CD4-positive, alpha-beta T cell treated with Interleukin-10 for 1 hour (primary cell): Measurements from ENCODE around the gene TRMT10B.
"Not testable (repeated sequence)": the region's sequence is repeated elsewhere in the genome, so short reads cannot be mapped to it uniquely, and the experiment has no call there.

ENCODE experiments used
- DNase-seq: peaks from one replicate; pipeline ENCODE4 v3.0.0-alpha.2; 2020

TRMT10B gene

DNA sequence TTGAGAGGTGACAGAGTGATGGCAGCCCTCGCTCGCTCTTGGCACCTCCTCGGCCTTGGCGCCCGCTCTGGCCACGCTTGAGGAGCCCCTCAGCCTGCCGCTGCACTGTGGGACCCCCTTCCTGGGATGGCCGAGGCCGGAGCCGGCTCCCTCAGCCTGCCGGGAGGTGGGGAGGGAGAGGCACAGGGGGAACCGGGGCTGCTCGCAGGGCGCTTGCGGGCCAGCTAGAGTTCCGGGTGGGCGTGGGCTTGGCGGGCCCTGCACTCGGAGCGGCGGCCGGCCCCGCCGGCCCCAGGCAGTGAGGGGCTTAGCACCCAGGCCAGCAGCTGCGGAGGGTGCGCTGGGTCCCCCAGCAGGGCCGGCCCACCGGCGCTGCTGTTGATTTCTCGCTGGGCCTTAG, 1.9 kb upstream of the TRMT10B start:
- DNase-seq, result not testable (repeated sequence)

DNA sequence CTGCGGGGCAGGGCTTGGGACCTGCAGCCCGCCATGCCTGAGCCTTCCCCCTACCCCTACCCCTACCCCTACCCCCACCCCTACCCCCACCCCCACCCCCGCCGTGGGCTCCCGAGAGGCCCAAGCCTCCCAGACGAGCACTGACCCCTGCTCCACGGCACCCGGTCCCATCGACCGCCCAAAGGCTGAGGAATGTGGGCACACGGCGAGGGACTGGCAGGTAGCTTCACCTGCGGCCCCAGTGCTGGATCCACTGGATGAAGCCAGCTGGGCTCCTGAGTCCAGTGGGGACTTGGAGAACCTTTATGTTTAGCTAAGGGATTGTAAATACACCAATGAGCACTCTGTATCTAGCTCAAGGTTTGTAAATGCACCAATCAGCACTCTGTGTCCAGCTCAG, 1.5 kb upstream of the TRMT10B start:
- DNase-seq, result not testable (repeated sequence)

- DNase-seq, result peak; percentile 15
Measured at GRCh38 chr9:37752642-37753488, 740 bp upstream of the TRMT10B start.

- no peak for DNase-seq
Measured at GRCh38 chr9:37758747-37759146, 5.1 kb downstream of the TRMT10B start.

- DNase-seq, result no peak
Measured at GRCh38 chr9:37760416-37761161, 7.0 kb downstream of the TRMT10B start.

DNA sequence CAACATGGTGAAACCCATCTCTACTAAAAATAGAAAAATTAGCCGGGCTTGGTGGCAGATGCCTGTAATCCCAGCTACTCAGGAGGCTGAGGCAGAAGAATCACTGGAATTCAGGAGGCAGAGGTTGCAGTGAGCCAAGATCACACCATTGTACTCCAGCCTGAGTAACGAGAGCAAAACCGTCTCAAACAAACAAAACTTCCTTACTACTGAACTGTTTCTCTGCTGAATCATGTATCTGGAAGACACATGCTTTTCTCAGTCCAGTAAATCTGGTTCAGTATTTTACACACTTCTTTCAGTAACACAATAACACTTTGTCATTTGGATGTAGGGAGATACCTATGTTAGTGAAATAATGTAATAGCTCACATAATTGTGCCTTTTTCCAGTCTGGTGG, 7.9 kb downstream of the TRMT10B start:
- DNase-seq, result no peak

DNA sequence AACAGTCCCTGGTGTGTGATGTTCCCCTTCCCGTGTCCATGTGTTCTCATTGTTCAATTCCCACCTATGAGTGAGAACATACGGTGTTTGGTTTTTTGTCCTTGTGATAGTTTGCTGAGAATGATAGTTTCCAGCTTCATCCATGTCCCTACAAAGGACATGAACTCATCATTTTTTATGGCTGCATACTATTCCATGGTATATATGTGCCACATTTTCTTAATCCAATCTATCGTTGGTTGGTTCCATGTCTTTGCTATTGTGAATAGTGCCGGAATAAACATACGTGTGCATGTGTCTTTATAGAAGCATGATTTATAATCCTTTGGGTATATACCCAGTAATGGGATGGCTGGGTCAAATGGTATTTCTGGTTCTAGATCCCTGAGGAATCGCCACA, 11.7 kb downstream of the TRMT10B start:
- DNase-seq, result not testable (repeated sequence)

GRCh38 chr9:37769306-37769705, 15.7 kb downstream of the TRMT10B start:
- no peak for DNase-seq

GRCh38 chr9:37769995-37770394, 16.4 kb downstream of the TRMT10B start:
- DNase-seq, result no peak

GRCh38 chr9:37775216-37775919, 21.8 kb downstream of the TRMT10B start:
- DNase-seq, result no peak

DNA sequence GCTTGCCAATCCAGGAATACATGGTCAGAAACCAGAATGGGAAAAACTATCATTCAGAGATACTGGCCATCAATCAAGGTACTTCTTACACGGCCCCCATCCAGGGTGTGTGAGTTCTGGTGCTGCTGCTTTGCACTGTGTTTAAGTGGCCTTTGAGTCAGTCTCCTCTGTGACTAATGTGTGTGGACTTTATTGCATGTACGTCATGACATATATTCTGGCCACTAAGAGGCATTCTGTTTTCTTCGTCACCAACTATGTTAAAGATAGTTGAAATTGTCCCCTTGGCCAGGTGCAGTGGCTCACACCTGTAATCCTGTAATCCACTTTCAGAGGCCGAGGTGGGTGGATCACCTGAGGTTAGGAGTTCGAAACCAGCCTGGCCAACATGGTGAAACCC, 22.7 kb downstream of the TRMT10B start:
- DNase-seq, result no peak

DNA sequence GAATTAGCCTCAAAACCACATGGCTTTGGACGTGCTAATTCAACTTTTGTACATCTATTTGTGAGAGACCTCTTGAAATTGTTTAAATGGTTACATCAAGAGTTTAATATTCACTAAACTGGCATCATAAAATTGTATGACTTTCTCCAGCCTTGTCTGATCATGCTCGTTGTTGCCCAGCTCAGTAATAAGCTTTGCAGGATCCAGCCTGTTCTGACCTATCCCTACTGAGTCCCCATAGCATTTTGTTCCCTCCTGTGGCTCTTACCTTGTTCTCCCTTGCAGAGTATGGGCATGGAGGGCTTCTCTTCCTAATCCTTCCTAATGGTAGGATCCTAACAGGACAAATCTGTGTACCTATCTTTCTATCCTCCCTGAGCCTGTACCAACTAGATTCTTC, 24.9 kb downstream of the TRMT10B start:
- DNase-seq, result no peak

DNA sequence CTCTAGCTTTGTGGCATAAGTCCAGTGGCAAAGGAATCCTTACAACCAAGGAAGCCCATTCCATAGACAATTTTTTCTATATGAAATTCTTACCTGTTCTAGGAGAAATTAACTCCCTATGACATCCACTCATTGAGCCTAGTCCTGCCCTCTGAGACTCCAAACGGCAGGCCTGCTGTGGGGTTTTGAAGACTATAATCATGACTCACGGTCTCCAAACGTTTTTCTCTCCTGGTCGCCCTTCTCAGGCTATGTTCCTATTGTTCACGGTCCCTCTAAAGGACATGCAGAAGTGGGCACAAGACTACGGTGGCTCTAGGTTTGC, 30.6 kb downstream of the TRMT10B start:
- DNase-seq, result no peak

DNA sequence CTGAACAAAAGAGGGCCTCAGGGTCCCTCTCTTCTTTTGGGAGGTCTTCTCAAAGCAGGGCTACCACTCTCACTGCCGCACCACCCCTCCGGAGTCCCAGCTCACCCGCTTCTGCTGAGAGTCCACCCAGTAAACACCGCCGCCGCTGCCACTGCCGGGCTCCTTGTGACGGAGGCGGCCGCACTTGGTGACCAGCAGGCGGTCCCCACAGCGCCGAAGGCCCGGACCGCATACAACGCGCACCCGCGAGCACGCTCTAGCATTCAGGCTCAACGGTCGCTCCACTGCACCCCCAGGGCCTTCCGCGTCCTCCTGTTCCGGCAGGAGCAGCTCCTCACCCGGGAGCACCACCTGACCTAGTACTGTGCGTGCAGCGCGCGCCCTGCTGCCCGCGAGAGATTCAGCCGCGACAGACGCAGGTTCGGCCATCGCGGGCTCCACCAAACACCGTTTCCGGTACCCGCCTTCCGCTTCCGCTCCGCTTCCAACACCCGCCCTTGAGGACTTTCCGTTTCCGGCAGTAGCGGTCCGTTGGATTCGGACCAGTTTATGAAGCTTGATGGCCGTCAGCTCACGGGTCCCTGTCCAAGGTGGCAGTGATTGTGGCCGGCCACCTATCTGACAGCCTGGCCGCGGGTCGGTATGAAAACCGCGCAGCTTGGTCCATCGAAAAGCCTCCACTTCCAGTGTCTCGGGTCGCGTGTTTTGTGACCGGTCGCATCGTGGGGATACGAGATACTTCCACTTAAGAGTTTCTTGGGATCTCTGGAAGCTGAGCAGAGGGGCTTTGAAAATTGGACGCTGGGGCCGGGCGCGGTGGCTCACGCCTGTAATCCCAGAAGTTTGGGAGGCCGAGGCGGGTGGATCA, 31.2 kb downstream of the TRMT10B start, which contains the start of gene EXOSC3:
TSS of gene EXOSC3 (minus strand) at position 449 of the 868 bp plus-strand sequence. CDS start at position 429, 20 bp downstream.
- peak; percentile 86 for DNase-seq

DNA sequence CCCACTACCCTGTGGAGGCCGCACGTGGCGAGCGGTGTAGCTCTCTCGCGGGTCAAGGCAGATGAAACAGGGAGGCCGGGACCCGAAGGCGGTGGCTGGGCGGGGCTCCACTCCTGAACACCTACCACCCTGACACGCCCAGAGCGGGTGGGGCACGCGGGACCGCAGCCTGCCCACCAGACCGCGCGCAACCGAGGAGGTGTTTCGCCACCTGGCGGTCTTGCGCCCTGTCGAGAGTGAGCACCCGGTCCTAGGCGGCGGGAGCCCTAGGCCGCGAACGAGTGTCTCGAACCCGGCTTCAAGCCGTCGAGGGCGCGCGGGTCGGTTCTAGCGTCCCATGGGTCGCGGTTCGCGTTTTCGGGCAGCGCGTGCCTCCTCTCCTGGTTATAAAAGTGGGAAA, 33.5 kb downstream of the TRMT10B start:
- DNase-seq, result no peak

- no peak for DNase-seq
Measured at GRCh38 chr9:37788332-37788731, 34.7 kb downstream of the TRMT10B start.

DNA sequence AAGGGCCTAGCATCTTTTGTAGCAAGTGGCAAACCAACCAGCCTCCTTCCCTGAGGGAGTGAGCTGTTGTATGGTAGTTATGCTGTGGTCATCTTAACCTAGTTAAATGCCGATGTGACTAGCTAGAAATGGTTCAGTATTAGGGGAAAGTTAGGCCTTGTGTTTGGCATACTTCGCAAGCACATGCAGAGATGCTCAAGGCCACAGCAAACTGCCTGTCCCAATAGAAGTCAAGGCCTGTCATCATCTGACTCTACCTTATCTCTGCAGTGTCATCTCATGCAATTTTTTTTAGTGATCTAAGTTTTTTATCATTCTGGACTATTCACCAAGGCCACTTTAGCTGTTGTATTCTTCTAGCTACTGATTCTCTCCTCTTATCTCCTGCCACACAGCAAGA, 36.5 kb downstream of the TRMT10B start:
- DNase-seq, result no peak

DNA sequence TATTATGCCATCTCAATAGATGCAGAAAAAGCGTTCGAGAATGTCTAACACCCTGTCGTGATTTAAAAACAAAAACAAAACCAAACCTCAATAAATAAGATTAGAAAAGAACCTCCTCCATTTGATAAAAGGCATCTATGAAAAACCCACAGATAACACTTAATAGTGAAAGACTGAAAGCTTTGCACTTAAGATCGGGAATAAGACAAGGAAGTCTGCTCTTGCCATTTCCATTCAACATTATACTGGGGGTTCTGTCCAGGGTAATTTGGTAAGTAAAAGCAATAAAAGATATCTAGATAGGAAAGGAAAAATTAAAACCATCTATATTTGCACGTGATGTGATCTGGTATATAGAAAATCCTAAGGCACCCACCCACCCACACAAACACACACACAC, 38.5 kb downstream of the TRMT10B start:
- no peak for DNase-seq

DNA sequence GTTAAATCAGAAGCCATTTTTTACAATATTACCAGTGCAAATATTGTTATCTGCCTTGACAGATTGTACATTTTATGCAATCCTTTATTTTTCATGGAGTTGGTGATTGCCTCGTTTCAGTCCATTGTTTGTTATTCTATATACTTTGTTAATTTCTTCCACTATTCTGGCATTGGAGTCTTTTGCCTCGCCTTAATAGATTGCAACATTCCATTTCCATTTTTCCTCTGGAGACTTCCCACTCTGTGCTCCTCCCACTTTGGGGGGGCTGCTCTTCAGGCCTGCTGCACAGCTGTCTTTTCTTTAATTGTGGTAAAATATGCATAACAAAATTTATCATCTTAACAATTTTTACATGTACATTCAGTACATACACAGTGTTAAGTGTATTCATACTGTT, 42.6 kb downstream of the TRMT10B start:
- no peak for DNase-seq

DNA sequence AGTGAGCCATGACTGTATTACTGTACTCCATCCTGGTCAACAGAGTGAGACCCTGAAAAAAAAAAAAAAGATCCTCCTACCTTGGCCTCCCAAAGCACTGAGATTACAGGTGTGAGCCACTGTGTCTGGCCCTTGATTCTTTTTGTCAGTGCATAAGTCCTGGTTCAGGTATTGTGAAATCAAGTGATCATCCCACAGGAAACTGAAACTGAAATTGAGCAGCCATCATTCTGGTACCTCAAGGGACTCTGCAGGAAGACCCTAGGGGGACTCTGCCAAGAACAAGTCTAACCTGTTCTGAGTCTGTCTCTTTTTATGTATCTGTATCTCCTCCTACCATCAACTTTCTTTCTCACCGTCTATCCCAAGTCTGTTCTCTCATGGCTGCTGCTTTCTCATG, 45.1 kb downstream of the TRMT10B start:
- DNase-seq, result no peak

- peak; percentile 91 for DNase-seq
Measured at GRCh38 chr9:37800631-37801286, 47.2 kb downstream of the TRMT10B start, which contains the start of gene DCAF10. DCAF10 (plus strand) TSS chr9:37800797; CDS start chr9:37800867, 70 bp downstream.

DNA sequence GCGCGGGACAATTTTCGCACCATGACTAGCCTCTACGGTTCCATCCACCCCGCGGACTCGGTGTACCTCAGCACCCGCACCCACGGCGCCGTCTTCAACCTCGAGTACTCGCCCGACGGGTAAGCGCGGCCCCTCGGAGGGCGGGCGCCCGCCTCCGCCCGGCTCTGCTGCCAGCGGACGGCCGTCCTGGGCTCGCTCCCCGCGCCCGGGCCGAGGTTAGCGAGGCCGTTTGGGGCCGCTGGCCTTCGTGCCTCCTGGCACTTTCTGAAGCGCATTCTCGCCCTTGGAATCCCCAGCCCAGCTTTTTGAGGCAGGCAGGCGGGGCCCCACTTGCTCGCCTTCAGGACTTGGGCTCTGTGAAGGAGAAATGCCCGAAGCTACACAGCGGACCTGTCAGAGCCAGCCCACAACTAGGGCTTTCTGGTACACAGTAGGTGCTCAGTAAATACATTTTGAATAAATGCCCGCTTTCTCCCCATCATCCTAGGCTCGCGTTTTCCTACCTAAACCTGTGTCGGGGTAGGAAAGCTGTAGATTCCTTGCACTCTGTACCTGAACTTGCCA, 47.8 kb downstream of the TRMT10B start:
- peak; percentile 23 for DNase-seq
